Ishikawa (cell line): Measurements from ENCODE around the gene SLIT3.

Source experiments
- CEBPB ChIP-seq: IDR thresholded peaks from 2 replicates; pipeline ENCODE4 v1.6.1; 2012
- CREB1 ChIP-seq: IDR thresholded peaks from 2 replicates; pipeline ENCODE4 v1.6.1; 2012; ENCODE audit warnings: low read depth
- EGR1 ChIP-seq: IDR thresholded peaks from 2 replicates; pipeline ENCODE4 v1.6.1; 2012
- EP300 ChIP-seq: IDR thresholded peaks from 2 replicates; pipeline ENCODE4 v1.6.1; 2012; ENCODE audit warnings: borderline replicate concordance
- FOXM1 ChIP-seq: IDR thresholded peaks from 2 replicates; pipeline ENCODE4 v1.6.1; 2012; ENCODE audit warnings: low read depth, borderline replicate concordance
- NFIC ChIP-seq: IDR thresholded peaks from 2 replicates; pipeline ENCODE4 v1.6.1; 2012
- RAD21 ChIP-seq: IDR thresholded peaks from 2 replicates; pipeline ENCODE4 v1.6.1; 2012; ENCODE audit warnings: low read depth
- TAF1 ChIP-seq: IDR thresholded peaks from 2 replicates; pipeline ENCODE4 v1.6.1; 2012; ENCODE audit warnings: low read depth, mild to moderate bottlenecking
- TCF12 ChIP-seq: IDR thresholded peaks from 2 replicates; pipeline ENCODE4 v1.6.1; 2012; ENCODE audit warnings: low read depth
- TEAD4 ChIP-seq: IDR thresholded peaks from 2 replicates; pipeline ENCODE4 v1.6.1; 2012
- YY1 ChIP-seq: IDR thresholded peaks from 2 replicates; pipeline ENCODE4 v1.6.1; 2012; ENCODE audit warnings: low read depth
- ZBTB7A ChIP-seq: IDR thresholded peaks from 2 replicates; pipeline ENCODE4 v1.6.1; 2012; ENCODE audit warnings: low read depth
- TF ChIP-seq, protein P1 (sequence below): IDR thresholded peaks from 2 replicates; pipeline ENCODE4 v1.6.1; 2012; ENCODE audit warnings: low read depth, mild to moderate bottlenecking
- TF ChIP-seq, protein P2 (sequence below): IDR thresholded peaks from 2 replicates; pipeline ENCODE4 v1.6.1; 2012
- TF ChIP-seq, protein P3 (sequence below): IDR thresholded peaks from 2 replicates; pipeline ENCODE4 v1.6.1; 2012

Gene SLIT3

DNA sequence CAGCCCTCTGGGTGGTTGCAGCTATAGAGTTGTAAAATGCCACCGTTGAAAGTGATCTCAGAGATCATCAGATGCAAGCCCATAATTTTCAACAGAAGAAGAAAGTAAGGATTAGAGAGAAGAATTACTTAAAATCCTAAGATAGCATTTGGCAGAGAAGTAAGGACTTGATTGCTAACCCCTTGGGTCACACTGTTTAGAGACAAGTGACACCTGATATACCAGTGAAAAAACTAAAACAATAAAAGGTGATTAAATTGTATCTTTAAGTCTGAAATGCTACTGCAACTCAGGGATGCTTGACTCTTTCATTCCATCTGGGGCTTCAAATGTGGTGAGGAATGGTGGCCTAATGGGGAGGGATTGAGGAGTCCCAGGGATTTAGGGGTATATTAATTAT is 440.9 kb downstream of the SLIT3 start:
- no peak for TF ChIP-seq EGR1
- TF ChIP-seq FOXM1 = no peak
- no peak for TF ChIP-seq RAD21
- TF ChIP-seq TAF1 = no peak
- no peak for TF ChIP-seq CREB1
- TF ChIP-seq CEBPB = no peak
- TF ChIP-seq, protein P1, sequence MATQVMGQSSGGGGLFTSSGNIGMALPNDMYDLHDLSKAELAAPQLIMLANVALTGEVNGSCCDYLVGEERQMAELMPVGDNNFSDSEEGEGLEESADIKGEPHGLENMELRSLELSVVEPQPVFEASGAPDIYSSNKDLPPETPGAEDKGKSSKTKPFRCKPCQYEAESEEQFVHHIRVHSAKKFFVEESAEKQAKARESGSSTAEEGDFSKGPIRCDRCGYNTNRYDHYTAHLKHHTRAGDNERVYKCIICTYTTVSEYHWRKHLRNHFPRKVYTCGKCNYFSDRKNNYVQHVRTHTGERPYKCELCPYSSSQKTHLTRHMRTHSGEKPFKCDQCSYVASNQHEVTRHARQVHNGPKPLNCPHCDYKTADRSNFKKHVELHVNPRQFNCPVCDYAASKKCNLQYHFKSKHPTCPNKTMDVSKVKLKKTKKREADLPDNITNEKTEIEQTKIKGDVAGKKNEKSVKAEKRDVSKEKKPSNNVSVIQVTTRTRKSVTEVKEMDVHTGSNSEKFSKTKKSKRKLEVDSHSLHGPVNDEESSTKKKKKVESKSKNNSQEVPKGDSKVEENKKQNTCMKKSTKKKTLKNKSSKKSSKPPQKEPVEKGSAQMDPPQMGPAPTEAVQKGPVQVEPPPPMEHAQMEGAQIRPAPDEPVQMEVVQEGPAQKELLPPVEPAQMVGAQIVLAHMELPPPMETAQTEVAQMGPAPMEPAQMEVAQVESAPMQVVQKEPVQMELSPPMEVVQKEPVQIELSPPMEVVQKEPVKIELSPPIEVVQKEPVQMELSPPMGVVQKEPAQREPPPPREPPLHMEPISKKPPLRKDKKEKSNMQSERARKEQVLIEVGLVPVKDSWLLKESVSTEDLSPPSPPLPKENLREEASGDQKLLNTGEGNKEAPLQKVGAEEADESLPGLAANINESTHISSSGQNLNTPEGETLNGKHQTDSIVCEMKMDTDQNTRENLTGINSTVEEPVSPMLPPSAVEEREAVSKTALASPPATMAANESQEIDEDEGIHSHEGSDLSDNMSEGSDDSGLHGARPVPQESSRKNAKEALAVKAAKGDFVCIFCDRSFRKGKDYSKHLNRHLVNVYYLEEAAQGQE = no peak
- TF ChIP-seq NFIC = no peak
- TF ChIP-seq EP300 = no peak
- TF ChIP-seq, protein P2, sequence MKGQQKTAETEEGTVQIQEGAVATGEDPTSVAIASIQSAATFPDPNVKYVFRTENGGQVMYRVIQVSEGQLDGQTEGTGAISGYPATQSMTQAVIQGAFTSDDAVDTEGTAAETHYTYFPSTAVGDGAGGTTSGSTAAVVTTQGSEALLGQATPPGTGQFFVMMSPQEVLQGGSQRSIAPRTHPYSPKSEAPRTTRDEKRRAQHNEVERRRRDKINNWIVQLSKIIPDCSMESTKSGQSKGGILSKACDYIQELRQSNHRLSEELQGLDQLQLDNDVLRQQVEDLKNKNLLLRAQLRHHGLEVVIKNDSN = no peak
- TF ChIP-seq, protein P3, sequence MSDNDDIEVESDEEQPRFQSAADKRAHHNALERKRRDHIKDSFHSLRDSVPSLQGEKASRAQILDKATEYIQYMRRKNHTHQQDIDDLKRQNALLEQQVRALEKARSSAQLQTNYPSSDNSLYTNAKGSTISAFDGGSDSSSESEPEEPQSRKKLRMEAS = no peak
- TF ChIP-seq ZBTB7A = no peak
- TF ChIP-seq TCF12 = no peak
- TF ChIP-seq YY1 = no peak

DNA sequence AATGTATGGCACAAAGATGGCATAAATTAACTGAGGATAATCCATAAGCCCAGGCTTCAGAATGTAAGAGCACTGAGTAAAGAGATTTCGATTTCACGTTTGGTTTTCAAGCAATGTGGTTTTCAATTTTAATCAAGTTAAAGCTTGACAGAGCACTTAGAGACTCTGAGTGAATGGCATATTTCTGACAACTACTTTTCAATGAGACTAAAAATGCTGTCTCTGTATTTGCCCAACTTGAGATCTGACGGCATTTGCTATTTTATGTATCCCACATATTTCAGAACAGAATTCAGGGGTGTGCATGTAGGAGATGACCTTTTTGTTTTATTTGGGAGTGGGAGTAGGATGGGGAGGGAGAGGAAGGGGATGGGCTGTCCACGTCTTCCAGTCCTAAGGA is 441.5 kb downstream of the SLIT3 start:
- TF ChIP-seq NFIC (no peak), YY1 (no peak), RAD21 (no peak), TEAD4 (no peak)
- TF ChIP-seq, protein P3 = no peak

DNA sequence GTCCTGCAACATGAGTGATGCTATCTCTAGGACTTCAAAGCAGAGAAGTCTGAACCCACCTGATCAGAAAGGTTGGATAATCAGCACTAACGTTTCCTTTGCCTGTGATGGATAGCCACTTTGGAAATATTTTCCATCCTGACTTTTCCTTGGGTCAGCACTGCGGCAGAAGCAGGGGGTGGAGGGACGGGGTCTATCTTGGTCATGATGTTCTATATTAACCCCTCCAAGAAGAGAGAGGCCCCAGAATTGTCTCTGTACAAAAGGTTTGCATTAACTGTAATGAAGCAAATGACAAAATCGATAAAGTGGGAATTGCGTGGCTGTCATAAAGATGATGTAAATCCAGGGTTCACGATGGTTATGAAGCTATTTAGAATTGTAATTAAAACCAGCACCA is 441.9 kb downstream of the SLIT3 start:
- TF ChIP-seq RAD21 (no peak), ZBTB7A (no peak), TCF12 (no peak)
- TF ChIP-seq, protein P3 = no peak
- TF ChIP-seq, protein P1 = no peak

DNA sequence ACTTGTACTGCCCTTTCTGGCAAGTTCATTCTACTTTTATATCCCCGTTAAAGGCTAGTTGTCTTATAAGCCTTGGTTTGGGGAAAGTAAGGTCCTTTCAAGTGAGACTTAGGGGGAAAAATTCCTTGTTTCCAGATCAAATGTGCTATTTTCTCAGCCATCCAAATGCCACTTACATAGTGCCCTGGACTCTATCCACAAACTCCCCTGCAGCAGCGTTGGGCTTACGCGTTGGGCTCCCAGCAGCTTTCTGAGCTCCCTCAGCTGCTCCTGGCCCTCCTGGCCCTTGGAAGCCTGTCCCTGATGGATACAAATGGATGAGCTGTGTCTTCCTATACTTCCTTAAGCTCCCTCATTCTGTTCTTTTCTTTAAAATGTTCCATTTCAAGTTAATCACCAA is 442.6 kb downstream of the SLIT3 start:
- TF ChIP-seq TAF1 (no peak), RAD21 (no peak)
- TF ChIP-seq, protein P3 = no peak

DNA sequence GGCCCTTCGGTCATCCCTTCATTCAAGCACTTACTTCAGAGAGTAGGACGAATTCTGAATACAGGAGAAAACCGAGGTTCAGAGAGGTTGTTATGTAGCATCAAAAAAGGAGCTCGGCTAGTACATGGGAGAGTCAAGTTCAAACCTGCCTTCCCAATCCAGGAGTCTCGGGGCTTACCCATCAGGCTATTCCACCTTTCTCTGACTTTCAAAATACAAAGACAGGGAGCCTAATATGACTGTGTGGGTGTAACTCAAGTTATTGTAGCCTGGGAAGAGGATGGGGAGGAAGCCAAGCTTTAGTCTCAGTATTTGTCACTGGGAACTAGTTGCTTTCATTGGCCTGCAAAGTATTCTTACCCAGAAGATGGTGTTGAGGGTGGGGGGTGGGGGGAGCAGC is 447.0 kb downstream of the SLIT3 start:
- TF ChIP-seq FOXM1 = no peak
- TF ChIP-seq EGR1 = no peak
- TF ChIP-seq, protein P1 = no peak
- TF ChIP-seq CREB1 = no peak
- TF ChIP-seq TEAD4 = no peak
- no peak for TF ChIP-seq TAF1
- TF ChIP-seq CEBPB = no peak
- TF ChIP-seq NFIC = no peak
- TF ChIP-seq RAD21 = no peak
- TF ChIP-seq, protein P3 = no peak
- no peak for TF ChIP-seq TCF12
- TF ChIP-seq EP300 = no peak
- TF ChIP-seq, protein P2 = no peak
- TF ChIP-seq ZBTB7A = no peak
- TF ChIP-seq YY1 = no peak
